ENCODE measurements around the gene POMC. TPM values are rescaled to one million over a fixed set of nuclear protein-coding genes. Genes with fewer than 3 reads are reported as not detected.

Gene POMC
- total and polyA plus RNA-seq, 2 donors from 2014 or later, result 1.5 to 2.1 TPM

- Histone ChIP-seq H3K4me3 (ENCODE audit: low read length in 3 of 3) (no peak overlapping the region), H3K27me3 (ENCODE audit: control insufficient read depth, insufficient read depth, low read length) (no peaks in the 10 kb centered on the region), H3K9me3 (ENCODE audit: control insufficient read depth in 2 of 3, insufficient read depth in 1 of 3, low read length in 3 of 3) (no peaks in the 10 kb centered on the region), H3K36me3 (ENCODE audit: control insufficient read depth in 2 of 3, insufficient read depth in 3 of 3, low read length in 3 of 3) (no peaks in the 10 kb centered on the region), H3K4me1 (ENCODE audit: control insufficient read depth in 2 of 3, insufficient read depth in 2 of 3, low read depth in 1 of 3, low read length in 3 of 3) (peaks cover 0 to 2% (median 0%) of the 10 kb centered on the region in 3 donors), H3K27ac (ENCODE audit: low read depth in 2 of 2, low read length in 2 of 2) (no peak overlapping the region), H3K9ac (ENCODE audit: low read length in 3 of 3) (no peak overlapping the region)
- intact Hi-C loops (cut with DNase I), result no loop called here
- FAIRE-seq, result no peak
- no peak for TF ChIP-seq CTCF (IDR thresholded peaks at IDR 0.05; ENCODE audit: borderline replicate concordance, extremely low read depth, insufficient read depth)
- no peak for DNase-seq
These were observed 30.2 kb upstream of the POMC start for GRCh38 chr2:25198576-25198975.

- H3K36me3 ChIP-seq (ENCODE audit: control insufficient read depth in 2 of 3, insufficient read depth in 3 of 3, low read length in 3 of 3), result no peaks in the 10 kb centered on the region
- peaks cover 0 to 2% (median 0%) of the 10 kb centered on the region in 3 donors for H3K4me1 ChIP-seq (ENCODE audit: control insufficient read depth in 2 of 3, insufficient read depth in 2 of 3, low read depth in 1 of 3, low read length in 3 of 3)
- no peak for DNase-seq
- H3K9ac ChIP-seq (ENCODE audit: low read length in 3 of 3), result no peak overlapping the region
- no peak for TF ChIP-seq CTCF (IDR thresholded peaks at IDR 0.05; ENCODE audit: borderline replicate concordance, extremely low read depth, insufficient read depth)
- H3K4me3 ChIP-seq (ENCODE audit: low read length in 3 of 3), result no peak overlapping the region
- no peak for FAIRE-seq
- no peaks in the 10 kb centered on the region for H3K27me3 ChIP-seq (ENCODE audit: control insufficient read depth, insufficient read depth, low read length)
- H3K27ac ChIP-seq (ENCODE audit: low read depth in 2 of 2, low read length in 2 of 2), result no peak overlapping the region
- intact Hi-C loops (cut with DNase I), result no loop called here
- H3K9me3 ChIP-seq (ENCODE audit: control insufficient read depth in 2 of 3, insufficient read depth in 1 of 3, low read length in 3 of 3), result no peaks in the 10 kb centered on the region
These were observed 29.8 kb upstream of the POMC start for GRCh38 chr2:25198209-25198525.

GRCh38 chr2:25197336-25198208 is 29.2 kb upstream of the POMC start:
- no peaks in the 10 kb centered on the region for H3K27me3 ChIP-seq (ENCODE audit: control insufficient read depth, insufficient read depth, low read length)
- TF ChIP-seq CTCF (IDR thresholded peaks at IDR 0.05; ENCODE audit: borderline replicate concordance, extremely low read depth, insufficient read depth), result no peak

More at GRCh38 chr2:25197336-25198208, 29.2 kb upstream of the POMC start:
- intact Hi-C loops (cut with DNase I), result no loop called here
- no peaks in the 10 kb centered on the region for H3K9me3 ChIP-seq (ENCODE audit: control insufficient read depth in 2 of 3, insufficient read depth in 1 of 3, low read length in 3 of 3)
- H3K4me3 ChIP-seq (ENCODE audit: low read length in 3 of 3), result no peak overlapping the region
- no peak for DNase-seq
- no peak overlapping the region for H3K9ac ChIP-seq (ENCODE audit: low read length in 3 of 3)
- H3K27ac ChIP-seq (ENCODE audit: low read depth in 2 of 2, low read length in 2 of 2), result no peak overlapping the region
- no peaks in the 10 kb centered on the region for H3K36me3 ChIP-seq (ENCODE audit: control insufficient read depth in 2 of 3, insufficient read depth in 3 of 3, low read length in 3 of 3)
- H3K4me1 ChIP-seq (ENCODE audit: control insufficient read depth in 2 of 3, insufficient read depth in 2 of 3, low read depth in 1 of 3, low read length in 3 of 3), result peaks cover 0 to 2% (median 0%) of the 10 kb centered on the region in 3 donors
- FAIRE-seq, result no peak
